H1 (cell line): ENCODE results near the gene PCCA. TPM values are rescaled to one million over a fixed set of nuclear protein-coding genes. Genes with fewer than 3 reads are reported as not detected.

Experiments
- CTCF ChIA-PET: fragments of 300-600 bp; sonication (Branson Sonifier 250); formaldehyde crosslinking; loops from one replicate; lab custom pipeline; 2021; ENCODE audit not compliant: partially characterized antibody; lab: Charles Lee
- POLR2A ChIA-PET: fragments of 300-600 bp; sonication (Branson Sonifier 250); formaldehyde crosslinking; loops from one replicate; lab custom pipeline; 2021; ENCODE audit warnings: inconsistent platforms; ENCODE audit not compliant: partially characterized antibody; lab: Charles Lee
- DNase-seq, 2 experiments: peaks; one replicate each; pipeline versions ENCODE4 v3.0.0 to v3.0.0-alpha.2; 2010 to 2022; ENCODE audit warnings: low spot score in 2 of 2, low read depth in 1 of 2, mixed read lengths in 1 of 2
- FAIRE-seq: peaks from 2 replicates; lab custom pipeline; 2011; peaks lifted over from hg19 to GRCh38; lab: Jason Lieb, UNC
- H2AFZ ChIP-seq: 2 replicates; pipeline ENCODE4 v1.8.1; 2012; ENCODE audit warnings: low read length, inconsistent platforms
- H2AK5ac ChIP-seq: 2 replicates; pipeline ENCODE4 v1.6.1; 2013; ENCODE audit warnings: low read depth, low read length
- H2BK120ac ChIP-seq: replicated peaks from 2 replicates; pipeline ENCODE3; 2013; ENCODE audit warnings: low read depth, low read length, inconsistent platforms
- H2BK12ac ChIP-seq: 2 replicates; pipeline ENCODE4 v1.6.1; 2013; ENCODE audit warnings: low read depth, low read length
- H2BK15ac ChIP-seq: 2 replicates; pipeline ENCODE4 v1.6.1; 2013; ENCODE audit warnings: low read length
- H2BK20ac ChIP-seq: 2 replicates; pipeline ENCODE4 v1.6.1; 2013; ENCODE audit warnings: low read length
- H2BK5ac ChIP-seq: 2 replicates; pipeline ENCODE4 v1.6.1; 2013; ENCODE audit warnings: low read depth, low read length
- H3K14ac ChIP-seq: 2 replicates; pipeline ENCODE4 v1.6.1; 2013; ENCODE audit warnings: inconsistent platforms; ENCODE audit not compliant: insufficient read length
- H3K18ac ChIP-seq: 2 replicates; pipeline ENCODE4 v1.6.1; 2013; ENCODE audit warnings: low read length; ENCODE audit errors: extremely low read depth
- H3K23ac ChIP-seq: 2 replicates; pipeline ENCODE4 v1.6.1; 2013; ENCODE audit warnings: inconsistent platforms; ENCODE audit not compliant: insufficient read length
- H3K23me2 ChIP-seq: 2 replicates; pipeline ENCODE4 v1.6.1; 2013; ENCODE audit warnings: low read depth, low read length
- H3K27ac ChIP-seq: 2 replicates; pipeline ENCODE4 v1.6.1; 2011; ENCODE audit warnings: low read depth, low read length, inconsistent platforms
- H3K27me3 ChIP-seq, 4 experiments: replicated peaks in 1 of 4; 1 replicate in 1 of 4; 2 replicates in 3 of 4; pipeline versions ENCODE4 v1.6.1 to v1.8.1; 2011 to 2013; ENCODE audit warnings: low read length in 3 of 4, mild to moderate bottlenecking in 3 of 4, inconsistent platforms in 2 of 4, mixed read lengths in 2 of 4, moderate library complexity in 1 of 4; ENCODE audit not compliant: control insufficient read depth in 3 of 4, insufficient read depth in 3 of 4; ENCODE audit errors: extremely low read depth in 1 of 4
- H3K36me3 ChIP-seq, 4 experiments: 2 replicates each; pipeline versions ENCODE4 v1.6.1 to v1.8.1; 2011 to 2013; ENCODE audit warnings: mild to moderate bottlenecking in 4 of 4, low read length in 3 of 4, moderate library complexity in 2 of 4, control low read depth in 1 of 4, inconsistent platforms in 1 of 4; ENCODE audit not compliant: insufficient read depth in 4 of 4, control insufficient read depth in 2 of 4
- H3K4ac ChIP-seq: replicated peaks from 2 replicates; pipeline ENCODE3; 2013; ENCODE audit warnings: low read length, low read depth, mixed read lengths, inconsistent platforms; ENCODE audit not compliant: insufficient read length
- H3K4me1 ChIP-seq, 4 experiments: replicated peaks in 1 of 4; 1 replicate in 1 of 4; 2 replicates in 3 of 4; pipeline versions ENCODE4 v1.6.1 to v1.8.1; 2011 to 2013; ENCODE audit warnings: low read length in 3 of 4, inconsistent platforms in 2 of 4, mixed read lengths in 1 of 4; ENCODE audit not compliant: insufficient read depth in 4 of 4, control insufficient read depth in 3 of 4
- H3K4me2 ChIP-seq, 2 experiments: 2 replicates each; pipeline versions ENCODE4 v1.6.1 to v1.8.1; 2011 to 2013; ENCODE audit warnings: low read depth in 2 of 2, low read length in 2 of 2, control low read depth in 1 of 2, inconsistent platforms in 1 of 2, mild to moderate bottlenecking in 1 of 2; ENCODE audit not compliant: insufficient read depth in 1 of 2
- H3K4me3 ChIP-seq, 4 experiments: fragments of 200-600, 300-600 bp in 1 of 4; sonication (generic), shearing (Covaris generic), sonication (Bioruptor Twin) in 1 of 4; 2 replicates each; pipeline versions ENCODE4 v1.5.1 to v1.8.1; 2011 to 2016; ENCODE audit warnings: low read length in 4 of 4, low read depth in 3 of 4, control low read depth in 2 of 4, inconsistent platforms in 2 of 4, mild to moderate bottlenecking in 2 of 4, mixed read lengths in 1 of 4, moderate library complexity in 1 of 4; ENCODE audit not compliant: insufficient read depth in 2 of 4; ENCODE audit errors: extremely low read depth in 1 of 4
- H3K56ac ChIP-seq: replicated peaks from 2 replicates; pipeline ENCODE3; 2013; ENCODE audit warnings: low read depth, mild to moderate bottlenecking, mixed read lengths, low read length, inconsistent platforms; ENCODE audit not compliant: insufficient read length
- H3K79me1 ChIP-seq: 2 replicates; pipeline ENCODE4 v1.6.1; 2013; ENCODE audit warnings: low read depth, low read length, control low read depth
- H3K79me2 ChIP-seq, 2 experiments: 2 replicates each; pipeline versions ENCODE4 v1.6.1 to v1.8.1; 2012 to 2013; ENCODE audit warnings: low read length in 2 of 2, mild to moderate bottlenecking in 2 of 2, inconsistent platforms in 1 of 2; ENCODE audit not compliant: insufficient read depth in 2 of 2, control insufficient read depth in 1 of 2
- H3K9ac ChIP-seq, 4 experiments: replicated peaks in 1 of 4; 1 replicate in 1 of 4; 2 replicates in 3 of 4; pipeline versions ENCODE4 v1.6.1 to v1.8.1; 2011 to 2013; ENCODE audit warnings: low read depth in 3 of 4, low read length in 3 of 4, control low read depth in 2 of 4, mild to moderate bottlenecking in 2 of 4, moderate library complexity in 2 of 4, inconsistent platforms in 1 of 4; ENCODE audit errors: extremely low read depth in 1 of 4
- H3K9me3 ChIP-seq, 2 experiments: 2 replicates each; pipeline versions ENCODE4 v1.6.1 to v1.8.1; 2012 to 2013; ENCODE audit warnings: mild to moderate bottlenecking in 2 of 2, moderate library complexity in 2 of 2, control low read depth in 1 of 2, inconsistent platforms in 1 of 2, low read depth in 1 of 2, low read length in 1 of 2, mixed read lengths in 1 of 2; ENCODE audit not compliant: insufficient read depth in 2 of 2
- H4K20me1 ChIP-seq, 2 experiments: replicated peaks in 1 of 2; 2 replicates each; pipeline versions ENCODE3 to v1.8.1; 2011 to 2013; ENCODE audit warnings: inconsistent platforms in 2 of 2, low read length in 2 of 2, mild to moderate bottlenecking in 1 of 2; ENCODE audit not compliant: insufficient read depth in 2 of 2, control insufficient read depth in 1 of 2
- H4K5ac ChIP-seq: 2 replicates; pipeline ENCODE4 v1.6.1; 2013; ENCODE audit warnings: low read length, low read depth, mixed read lengths, inconsistent platforms; ENCODE audit not compliant: insufficient read length
- H4K8ac ChIP-seq: 2 replicates; pipeline ENCODE4 v1.8.0; 2013; ENCODE audit warnings: mild to moderate bottlenecking, moderate library complexity, low read length, inconsistent platforms; ENCODE audit not compliant: insufficient read depth; ENCODE audit errors: extremely low read depth
- H4K91ac ChIP-seq: replicated peaks from 2 replicates; pipeline ENCODE3; 2013; ENCODE audit warnings: low read length, mixed read lengths, inconsistent platforms; ENCODE audit not compliant: insufficient read length
- BCL11A ChIP-seq, 2 experiments: IDR thresholded peaks; one replicate each; pipeline ENCODE4 v1.6.1; 2011; ENCODE audit warnings: low read depth in 2 of 2, low read length in 2 of 2, mild to moderate bottlenecking in 2 of 2
- CHD1 ChIP-seq: IDR thresholded peaks from 2 replicates; pipeline ENCODE4 v1.6.1; 2012; ENCODE audit warnings: low read depth, low read length, improper control_type of control experiment
- GABPA ChIP-seq: IDR thresholded peaks from 2 replicates; pipeline ENCODE4 v1.6.1; 2011; ENCODE audit warnings: mild to moderate bottlenecking, low read length, moderate library complexity, borderline replicate concordance; ENCODE audit not compliant: insufficient read depth
- HDAC2 ChIP-seq, 2 experiments: fragments of 300-600 bp in 1 of 2; sonication (generic) in 1 of 2; IDR thresholded peaks; 2 replicates each; pipeline ENCODE4 v1.6.1; 2011 to 2012; ENCODE audit warnings: low read depth in 2 of 2, low read length in 2 of 2, mild to moderate bottlenecking in 2 of 2, moderate library complexity in 2 of 2, borderline replicate concordance in 1 of 2, inconsistent platforms in 1 of 2
- KDM1A ChIP-seq: fragments of 200-600, 300-600 bp; sonication (generic); IDR thresholded peaks from 2 replicates; pipeline ENCODE4 v1.7.1; 2016; ENCODE audit warnings: mild to moderate bottlenecking, low read length, borderline replicate concordance
- KDM4A ChIP-seq: IDR thresholded peaks from one replicate; pipeline ENCODE4 v1.7.1; 2012; ENCODE audit warnings: low read depth, mild to moderate bottlenecking, moderate library complexity, low read length, inconsistent platforms; ENCODE audit not compliant: severe bottlenecking
- POLR2AphosphoS5 ChIP-seq: IDR thresholded peaks from 2 replicates; pipeline ENCODE4 v1.6.1; 2011; ENCODE audit warnings: low read depth, low read length
- POU5F1 ChIP-seq: IDR thresholded peaks from 2 replicates; pipeline ENCODE4 v1.6.1; 2011; ENCODE audit warnings: low read depth, mild to moderate bottlenecking, low read length, moderate library complexity
- SIRT6 ChIP-seq: IDR thresholded peaks from one replicate; pipeline ENCODE4 v1.7.1; 2012; ENCODE audit warnings: low read length, inconsistent platforms
- SP2 ChIP-seq: IDR thresholded peaks from 2 replicates; pipeline ENCODE4 v1.6.1; 2012; ENCODE audit warnings: mild to moderate bottlenecking, low read length, inconsistent platforms
- SP4 ChIP-seq: IDR thresholded peaks from 2 replicates; pipeline ENCODE4 v1.6.1; 2012; ENCODE audit warnings: low read length, inconsistent platforms
- TAF1 ChIP-seq: IDR thresholded peaks from 2 replicates; pipeline ENCODE4 v1.6.1; 2011; ENCODE audit warnings: mild to moderate bottlenecking, low read depth, low read length
- TAF7 ChIP-seq: optimal IDR thresholded peaks from 2 replicates; pipeline ENCODE3; 2011; ENCODE audit warnings: low read depth, mild to moderate bottlenecking, inconsistent platforms, low read length, moderate library complexity, borderline replicate concordance
- TBP ChIP-seq: IDR thresholded peaks from 2 replicates; pipeline ENCODE4 v1.6.1; 2011; ENCODE audit warnings: low read depth, low read length, improper control_type of control experiment
- WGBS, 2 experiments: shearing (Covaris generic) in 1 of 2; methylation state at CpG; one replicate each; pipeline versions ENCODE4 v1.1.6 to v1.1.7; 2013 to 2015; ENCODE audit warnings: low lambda C conversion rate in 2 of 2, mixed read lengths in 2 of 2, inconsistent platforms in 1 of 2, low coverage in 1 of 2, missing lambda C conversion rate in 1 of 2; ENCODE audit not compliant: insufficient replicate concordance in 2 of 2, insufficient coverage in 1 of 2, insufficient read length in 1 of 2; ENCODE audit errors: extremely low coverage in 1 of 2, missing lambda C conversion rate in 1 of 2; 5-methylcytosine and 5-hydroxymethylcytosine counted together
- polyA plus RNA-seq, 7 experiments: library from polyadenylated mRNA; depleted of rRNA in 3 of 7; stranded (reverse) in 5 of 7; unstranded in 2 of 7; fragments of >200 nt in 5 of 7; fragments of 200-250 nt in 2 of 7; gene quantifications; 1 replicate in 5 of 7; 2 replicates in 1 of 7; 4 replicates in 1 of 7; pipeline versions ENCODE4 v1.2.1 to v1.2.3, GENCODE V29; 2011 to 2013; ENCODE audit warnings: missing spikeins in 2 of 7, mixed read lengths in 2 of 7
- total RNA-seq: library from RNA; stranded (reverse); fragmentation: NEBNext Ultra II Directional; extraction: Animal tissue kit (Norgen Biotek cat#: 25700); gene quantifications from 2 replicates; pipeline ENCODE4 v1.2.1, GENCODE V29; 2021
- TF ChIP-seq, protein P1 (sequence below): IDR thresholded peaks from 2 replicates; pipeline ENCODE4 v1.6.1; 2012; ENCODE audit warnings: inconsistent platforms

PCCA gene
- total and polyA plus RNA-seq, 2 of the 8 experiments (the other 6 are each of a cell fraction or from before 2014, with no cell fraction given), result 18.4 to 49.8 TPM

DNA sequence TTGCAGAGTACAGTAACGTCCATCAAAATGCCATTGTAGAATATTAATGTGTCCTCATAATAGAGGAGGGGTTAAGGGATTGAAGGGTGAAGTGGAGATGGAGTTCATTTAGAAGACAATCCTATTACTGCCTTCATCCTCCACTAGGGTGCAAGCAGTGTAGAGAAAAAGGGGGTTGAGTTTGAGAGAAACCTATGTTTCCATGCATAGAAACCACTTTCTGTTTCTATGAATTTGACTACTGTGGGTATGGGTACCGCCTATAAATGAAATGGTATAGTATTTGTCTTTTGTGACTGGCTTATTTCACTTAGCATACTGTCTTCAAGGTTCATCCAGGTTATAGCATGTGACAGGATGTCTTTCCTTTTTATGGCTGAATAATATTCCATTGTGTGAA is 343.7 kb downstream of the PCCA start:
- Histone ChIP-seq H3K79me2 (no peaks in the 10 kb centered on the region), H3K4ac (no peak overlapping the region), H4K8ac (no peak overlapping the region), H2BK15ac (no peak overlapping the region), H2BK12ac (no peak overlapping the region), H4K20me1 (no peaks in the 10 kb centered on the region), H3K27me3 (no peaks in the 10 kb centered on the region), H3K27ac (no peak overlapping the region), H3K18ac (no peak overlapping the region), H3K9ac (no peak overlapping the region), H3K79me1 (no peaks in the 10 kb centered on the region), H3K23me2 (no peaks in the 10 kb centered on the region), H3K23ac (no peak overlapping the region), H2BK20ac (no peak overlapping the region), H4K5ac (no peak overlapping the region), H2BK120ac (no peak overlapping the region), H2AK5ac (no peak overlapping the region), H2AFZ (no peak overlapping the region), H3K36me3 (no peaks in the 10 kb centered on the region), H3K14ac (no peak overlapping the region), H4K91ac (no peak overlapping the region), H2BK5ac (no peak overlapping the region), H3K9me3 (no peaks in the 10 kb centered on the region), H3K56ac (no peak overlapping the region), H3K4me3 (no peak overlapping the region), H3K4me2 (no peak overlapping the region), H3K4me1 (peaks cover 0 to 5% (median 0%) of the 10 kb centered on the region in 4 experiments; a peak in 1 of 7 replicates)
- FAIRE-seq (no peak), DNase-seq (no peak)
- CTCF ChIA-PET, result no interaction called here
- POLR2A ChIA-PET, result no interaction called here
- 95% methylated on average over 2 of the region's 2 CpGs; no CpG with 5 or more reads in 1 of the 2 experiments for WGBS, 2 experiments
- TF ChIP-seq TAF1 (no peak), KDM4A (no peak), POU5F1 (no peak), CHD1 (no peak), TBP (no peak), SIRT6 (no peak), TAF7 (no peak), POLR2AphosphoS5 (no peak), BCL11A (IDR thresholded peaks at IDR 0.05; ENCODE audit: low read depth in 2 of 2, low read length in 2 of 2) (no peak), KDM1A (no peak), SP4 (no peak), SP2 (no peak), HDAC2 (IDR thresholded peaks at IDR 0.05; ENCODE audit: borderline replicate concordance in 1 of 2, low read depth in 2 of 2, low read length in 2 of 2) (no peak), GABPA (no peak)
- TF ChIP-seq, protein P1, sequence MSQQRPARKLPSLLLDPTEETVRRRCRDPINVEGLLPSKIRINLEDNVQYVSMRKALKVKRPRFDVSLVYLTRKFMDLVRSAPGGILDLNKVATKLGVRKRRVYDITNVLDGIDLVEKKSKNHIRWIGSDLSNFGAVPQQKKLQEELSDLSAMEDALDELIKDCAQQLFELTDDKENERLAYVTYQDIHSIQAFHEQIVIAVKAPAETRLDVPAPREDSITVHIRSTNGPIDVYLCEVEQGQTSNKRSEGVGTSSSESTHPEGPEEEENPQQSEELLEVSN, result no peak
